ENCODE measurements around the gene DPH5.

GRCh38 chr1:101037316-101037715, 11.7 kb upstream of the DPH5 start:
- TF ChIP-seq CTCF (IDR thresholded peaks at IDR 0.05) (no peak), ZFX (IDR thresholded peaks at IDR 0.05; ENCODE audit: borderline replicate concordance) (no peak)
